ENCODE data around the gene TFPT. TPM values are rescaled to one million over a fixed set of nuclear protein-coding genes. Genes with fewer than 3 reads are reported as not detected.

The TFPT gene
- total and polyA plus RNA-seq, 10 of the 15 experiments (the other 5 are each of a cell fraction or from before 2014, with no cell fraction given), result 1.7 to 40.2 (median 25.6) TPM

DNA sequence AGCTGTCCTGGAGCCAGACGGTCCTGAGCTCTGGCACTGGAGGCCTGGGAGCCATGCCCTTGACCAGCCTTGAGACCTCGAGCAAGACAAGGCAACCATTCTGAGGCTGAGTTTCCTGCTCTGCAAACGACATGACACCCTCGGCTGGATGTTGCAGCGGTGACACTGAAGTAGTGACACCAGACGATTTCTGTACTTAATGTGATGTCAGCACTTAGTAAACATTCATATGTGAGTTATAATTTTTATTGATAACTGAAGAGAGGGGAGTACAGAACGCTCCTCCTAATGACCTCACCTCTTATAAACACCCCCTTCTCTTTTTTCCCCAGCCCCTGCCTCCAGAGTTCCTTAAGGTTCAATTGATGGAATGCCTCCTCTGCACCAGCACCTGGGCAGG lies 7.0 kb downstream of the TFPT start (continued):
- TF ChIP-seq, protein P1, sequence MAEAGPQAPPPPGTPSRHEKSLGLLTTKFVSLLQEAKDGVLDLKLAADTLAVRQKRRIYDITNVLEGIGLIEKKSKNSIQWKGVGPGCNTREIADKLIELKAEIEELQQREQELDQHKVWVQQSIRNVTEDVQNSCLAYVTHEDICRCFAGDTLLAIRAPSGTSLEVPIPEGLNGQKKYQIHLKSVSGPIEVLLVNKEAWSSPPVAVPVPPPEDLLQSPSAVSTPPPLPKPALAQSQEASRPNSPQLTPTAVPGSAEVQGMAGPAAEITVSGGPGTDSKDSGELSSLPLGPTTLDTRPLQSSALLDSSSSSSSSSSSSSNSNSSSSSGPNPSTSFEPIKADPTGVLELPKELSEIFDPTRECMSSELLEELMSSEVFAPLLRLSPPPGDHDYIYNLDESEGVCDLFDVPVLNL (IDR thresholded peaks at IDR 0.05; ENCODE audit: low read depth, low read length), result no peak
- no peak for TF ChIP-seq CHD4 (IDR thresholded peaks at IDR 0.05)
- TF ChIP-seq, protein P2, sequence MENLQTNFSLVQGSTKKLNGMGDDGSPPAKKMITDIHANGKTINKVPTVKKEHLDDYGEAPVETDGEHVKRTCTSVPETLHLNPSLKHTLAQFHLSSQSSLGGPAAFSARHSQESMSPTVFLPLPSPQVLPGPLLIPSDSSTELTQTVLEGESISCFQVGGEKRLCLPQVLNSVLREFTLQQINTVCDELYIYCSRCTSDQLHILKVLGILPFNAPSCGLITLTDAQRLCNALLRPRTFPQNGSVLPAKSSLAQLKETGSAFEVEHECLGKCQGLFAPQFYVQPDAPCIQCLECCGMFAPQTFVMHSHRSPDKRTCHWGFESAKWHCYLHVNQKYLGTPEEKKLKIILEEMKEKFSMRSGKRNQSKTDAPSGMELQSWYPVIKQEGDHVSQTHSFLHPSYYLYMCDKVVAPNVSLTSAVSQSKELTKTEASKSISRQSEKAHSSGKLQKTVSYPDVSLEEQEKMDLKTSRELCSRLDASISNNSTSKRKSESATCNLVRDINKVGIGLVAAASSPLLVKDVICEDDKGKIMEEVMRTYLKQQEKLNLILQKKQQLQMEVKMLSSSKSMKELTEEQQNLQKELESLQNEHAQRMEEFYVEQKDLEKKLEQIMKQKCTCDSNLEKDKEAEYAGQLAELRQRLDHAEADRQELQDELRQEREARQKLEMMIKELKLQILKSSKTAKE (IDR thresholded peaks at IDR 0.05; ENCODE audit: low read depth, poor library complexity, severe bottlenecking), result no peak
- TF ChIP-seq, protein P3, sequence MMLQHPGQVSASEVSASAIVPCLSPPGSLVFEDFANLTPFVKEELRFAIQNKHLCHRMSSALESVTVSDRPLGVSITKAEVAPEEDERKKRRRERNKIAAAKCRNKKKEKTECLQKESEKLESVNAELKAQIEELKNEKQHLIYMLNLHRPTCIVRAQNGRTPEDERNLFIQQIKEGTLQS (IDR thresholded peaks at IDR 0.05; ENCODE audit: borderline replicate concordance, extremely low read depth, low read depth, low read length), result no peak
- TF ChIP-seq STAT1 (conservative IDR thresholded peaks at IDR 0.05), result no peak

DNA sequence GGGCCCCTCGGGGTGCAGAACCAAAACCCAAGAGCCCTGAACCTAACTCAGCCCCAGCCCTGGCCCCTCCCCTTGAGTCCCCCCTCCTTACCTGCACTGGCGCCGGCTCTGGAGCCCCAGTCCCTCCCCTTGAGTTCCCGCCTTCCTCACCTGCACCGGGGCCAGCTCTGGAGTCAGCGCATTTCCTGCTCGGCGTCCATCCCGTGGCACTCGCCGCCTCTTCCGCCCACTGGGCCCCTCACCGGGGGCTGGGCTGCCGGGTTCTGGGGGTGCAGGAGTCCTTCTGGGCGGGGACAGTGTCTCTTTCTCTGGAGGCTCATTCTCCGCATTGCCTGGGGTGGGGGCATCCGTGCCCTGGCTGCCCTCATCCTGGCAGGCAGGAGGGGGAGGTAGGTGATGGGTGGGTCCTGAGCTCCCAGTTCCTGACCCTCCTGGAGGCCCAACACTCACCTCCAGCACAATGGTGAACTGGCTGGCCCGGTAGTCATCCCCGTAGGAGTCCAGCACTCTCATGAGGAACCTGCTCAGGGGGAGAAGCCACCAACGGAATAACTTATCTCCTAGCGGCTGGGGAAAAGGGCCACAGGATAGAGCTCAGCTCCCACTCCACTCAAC lies 7.5 kb downstream of the TFPT start:
- TF ChIP-seq IRF4 (IDR thresholded peaks at IDR 0.05; ENCODE audit: low read depth, low read length), result no peak
- no peak for TF ChIP-seq EZH2 (IDR thresholded peaks at IDR 0.05; ENCODE audit: borderline replicate concordance, control insufficient read depth, low read depth, low read length)
- TF ChIP-seq POLR2A (IDR thresholded peaks at IDR 0.05; ENCODE audit: low read depth, low read length), result peak; percentile 19; the same call in 1 of the 2 replicates
- TF ChIP-seq, protein P4, sequence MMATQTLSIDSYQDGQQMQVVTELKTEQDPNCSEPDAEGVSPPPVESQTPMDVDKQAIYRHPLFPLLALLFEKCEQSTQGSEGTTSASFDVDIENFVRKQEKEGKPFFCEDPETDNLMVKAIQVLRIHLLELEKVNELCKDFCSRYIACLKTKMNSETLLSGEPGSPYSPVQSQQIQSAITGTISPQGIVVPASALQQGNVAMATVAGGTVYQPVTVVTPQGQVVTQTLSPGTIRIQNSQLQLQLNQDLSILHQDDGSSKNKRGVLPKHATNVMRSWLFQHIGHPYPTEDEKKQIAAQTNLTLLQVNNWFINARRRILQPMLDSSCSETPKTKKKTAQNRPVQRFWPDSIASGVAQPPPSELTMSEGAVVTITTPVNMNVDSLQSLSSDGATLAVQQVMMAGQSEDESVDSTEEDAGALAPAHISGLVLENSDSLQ (IDR thresholded peaks at IDR 0.05), result no peak
- Histone ChIP-seq H3K27me3 (replicated peaks in 1 of 2; ENCODE audit: control insufficient read depth in 2 of 2, insufficient read depth in 2 of 2, low read length in 1 of 2) (no peaks in the 10 kb centered on the region), H3K27ac (ENCODE audit: control insufficient read depth, insufficient read depth) (no peak overlapping the region), H2AFZ (ENCODE audit: control insufficient read depth, low read depth, low read length) (no peak overlapping the region), H3K4me1 (ENCODE audit: control insufficient read depth, insufficient read depth, low read length) (no peaks in the 10 kb centered on the region), H3K79me2 (ENCODE audit: control insufficient read depth, insufficient read depth, low read length) (peaks cover 5% of the 10 kb centered on the region), H3K36me3 (ENCODE audit: control insufficient read depth in 2 of 2, insufficient read depth in 2 of 2, low read length in 1 of 2) (peaks cover 16 to 17% of the 10 kb centered on the region in 2 experiments; a peak in 3 of 4 replicates), H3K9me3 (replicated peaks; ENCODE audit: control insufficient read depth, insufficient read depth, low read length) (no peaks in the 10 kb centered on the region), H3K4me2 (ENCODE audit: control insufficient read depth, insufficient read depth) (no peak overlapping the region), H3K4me3 (no peak overlapping the region), H3K9ac (ENCODE audit: control insufficient read depth, insufficient read depth, low read length) (no peak overlapping the region), H4K20me1 (ENCODE audit: control insufficient read depth, insufficient read depth) (no peaks in the 10 kb centered on the region; the same call in 1 of the 2 replicates)
- DNase-seq (ENCODE audit: low read depth, low spot score) (no peak), ATAC-seq (no peak), FAIRE-seq (no peak)
- CTCF ChIA-PET, result no interaction called here
- no TSS peak for BruUV-seq (replicated peaks)
- RAD21 ChIA-PET (ENCODE audit: unreplicated experiment), result no interaction called here
- 88% methylated on average over 21 of the region's 21 CpGs for WGBS (ENCODE audit: insufficient coverage, insufficient replicate concordance, low lambda C conversion rate, missing lambda C conversion rate)
- POLR2A ChIA-PET, result no interaction called here
- intact Hi-C loops (cut with micrococcal nuclease; ENCODE audit: unreplicated experiment) (loop anchor here (10.0 kb wide), 2 partner anchors 583 to 1003 kb away; partner anchors contain the start of gene ZNF160), in situ Hi-C loops (cut with MboI) (no loop called here)
- SMC1A ChIA-PET (ENCODE audit: uncharacterized antibody, unreplicated experiment), result no interaction called here

Measured in GM12878 (cell line).